ENCODE results near the gene EPX.
A peak's percentile ranks its signal among the peaks of the same experiment; 100 is the strongest.

EPX gene

DNA sequence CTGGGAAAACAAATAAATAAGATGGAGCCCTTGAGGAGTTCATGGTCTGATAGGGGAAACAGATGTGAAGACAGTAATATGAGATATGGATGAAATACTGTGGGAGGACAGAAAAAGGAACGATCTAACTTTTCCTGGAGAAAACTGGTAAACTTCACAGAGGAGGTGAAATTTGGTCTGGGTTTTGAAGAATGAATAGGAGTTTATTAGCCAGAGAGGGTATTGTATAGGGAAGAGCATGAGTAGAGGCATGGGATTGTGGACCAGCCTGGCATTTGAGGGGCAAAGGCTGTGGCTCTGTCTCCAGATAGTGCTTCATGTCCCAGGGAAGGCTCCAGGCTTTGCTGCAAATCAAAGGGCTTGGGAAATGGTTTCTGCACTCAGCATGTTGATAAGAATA lies 47.5 kb downstream of the EPX start:
- no peak for DNase-seq (ENCODE audit: low read depth)
- TF ChIP-seq, protein P1, sequence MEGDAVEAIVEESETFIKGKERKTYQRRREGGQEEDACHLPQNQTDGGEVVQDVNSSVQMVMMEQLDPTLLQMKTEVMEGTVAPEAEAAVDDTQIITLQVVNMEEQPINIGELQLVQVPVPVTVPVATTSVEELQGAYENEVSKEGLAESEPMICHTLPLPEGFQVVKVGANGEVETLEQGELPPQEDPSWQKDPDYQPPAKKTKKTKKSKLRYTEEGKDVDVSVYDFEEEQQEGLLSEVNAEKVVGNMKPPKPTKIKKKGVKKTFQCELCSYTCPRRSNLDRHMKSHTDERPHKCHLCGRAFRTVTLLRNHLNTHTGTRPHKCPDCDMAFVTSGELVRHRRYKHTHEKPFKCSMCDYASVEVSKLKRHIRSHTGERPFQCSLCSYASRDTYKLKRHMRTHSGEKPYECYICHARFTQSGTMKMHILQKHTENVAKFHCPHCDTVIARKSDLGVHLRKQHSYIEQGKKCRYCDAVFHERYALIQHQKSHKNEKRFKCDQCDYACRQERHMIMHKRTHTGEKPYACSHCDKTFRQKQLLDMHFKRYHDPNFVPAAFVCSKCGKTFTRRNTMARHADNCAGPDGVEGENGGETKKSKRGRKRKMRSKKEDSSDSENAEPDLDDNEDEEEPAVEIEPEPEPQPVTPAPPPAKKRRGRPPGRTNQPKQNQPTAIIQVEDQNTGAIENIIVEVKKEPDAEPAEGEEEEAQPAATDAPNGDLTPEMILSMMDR (IDR thresholded peaks at IDR 0.05; ENCODE audit: insufficient read depth, low read depth, low read length, missing control alignments), result no peak
- no peak overlapping the region for H3K4me3 ChIP-seq (ENCODE audit: low read depth, low read length)

DNA sequence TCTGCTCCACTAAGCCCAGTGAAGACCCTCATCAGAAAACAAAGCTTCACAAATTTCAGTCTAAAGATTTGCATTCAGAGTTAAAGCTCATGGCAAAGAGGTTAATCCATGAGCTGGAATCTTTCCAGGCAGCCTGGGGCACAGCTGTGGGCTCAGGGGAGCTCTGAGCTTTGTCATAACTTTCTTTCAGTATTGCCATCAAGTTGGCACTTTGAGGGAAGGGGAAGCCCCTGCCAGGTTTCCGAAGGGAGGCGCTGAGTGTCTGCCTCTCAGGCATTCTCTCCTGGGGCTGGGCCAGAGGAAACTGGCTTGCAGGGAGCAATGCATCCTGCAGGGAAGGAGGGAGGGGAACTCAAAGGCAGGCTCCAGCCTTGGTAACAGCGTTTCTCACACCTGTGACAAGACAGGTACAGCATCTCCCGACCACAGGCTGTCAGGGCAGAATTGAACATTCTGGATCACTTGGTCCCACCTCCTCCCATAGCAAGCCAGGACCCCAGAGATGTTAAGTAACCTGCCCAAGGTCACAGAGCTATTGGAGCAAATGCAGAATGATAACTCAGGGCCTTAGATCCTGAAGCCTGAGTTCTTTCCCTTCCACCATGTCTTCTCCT lies 49.8 kb downstream of the EPX start:
- peak; percentile 17 for DNase-seq (ENCODE audit: low read depth)
- TF ChIP-seq, protein P1 (IDR thresholded peaks at IDR 0.05; ENCODE audit: insufficient read depth, low read depth, low read length, missing control alignments), result no peak
- no peak overlapping the region for H3K4me3 ChIP-seq (ENCODE audit: low read depth, low read length)

DNA sequence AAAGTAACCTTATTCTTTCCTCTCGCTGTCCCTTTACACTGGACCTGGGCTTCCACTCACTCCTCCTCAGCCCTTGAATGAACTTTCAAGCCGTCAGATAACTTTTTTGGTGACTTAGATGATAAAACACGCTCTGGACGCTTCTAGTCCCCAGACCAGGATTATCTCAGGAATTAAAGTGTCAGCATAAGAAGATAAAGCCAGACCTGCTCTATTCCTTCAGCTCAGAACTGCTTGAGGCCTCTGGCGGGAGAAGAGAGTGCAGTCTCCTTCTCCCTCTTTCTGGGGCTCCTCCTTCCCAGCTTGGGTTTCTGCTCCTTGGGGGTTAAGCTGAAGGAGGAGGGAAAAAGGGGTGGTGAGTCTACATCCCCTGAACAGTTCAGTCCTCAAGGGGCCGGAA lies 52.4 kb downstream of the EPX start:
- DNase-seq (ENCODE audit: low read depth), result no peak
- H3K4me3 ChIP-seq (ENCODE audit: low read depth, low read length), result no peak overlapping the region
- TF ChIP-seq, protein P1 (IDR thresholded peaks at IDR 0.05; ENCODE audit: insufficient read depth, low read depth, low read length, missing control alignments), result no peak

DNA sequence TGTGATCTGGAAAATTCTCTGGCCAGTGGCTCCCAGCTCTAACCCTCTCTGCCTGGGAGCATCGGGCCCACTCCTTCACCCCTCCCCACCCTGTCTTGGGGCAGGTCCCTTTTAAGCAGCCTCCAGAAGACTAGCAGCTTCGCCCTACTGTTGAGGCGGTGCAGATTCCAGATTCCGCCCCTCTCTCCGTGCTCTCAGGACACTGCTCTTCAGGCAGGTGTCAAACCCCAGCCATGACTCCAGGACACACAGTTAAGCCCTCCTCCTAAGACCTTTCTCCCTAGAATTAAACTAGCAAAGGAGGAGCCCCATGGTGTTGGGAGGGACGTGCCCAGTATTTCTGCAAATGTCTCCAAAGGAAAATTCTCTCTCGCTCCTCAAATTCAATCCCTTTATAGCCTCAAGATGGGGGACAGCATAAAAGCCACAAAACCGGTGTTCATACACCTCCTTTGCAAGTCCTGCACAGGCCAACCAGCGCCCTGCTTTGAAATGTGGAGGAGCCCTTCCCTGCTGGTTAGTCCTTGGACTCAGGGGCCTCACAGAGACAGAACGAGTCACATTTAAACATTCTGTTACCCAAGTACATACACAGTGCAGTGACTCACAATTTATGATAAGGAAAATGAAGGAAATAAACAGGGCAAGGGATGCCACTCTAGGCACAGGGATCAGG lies 53.0 kb downstream of the EPX start:
- TF ChIP-seq, protein P1 (IDR thresholded peaks at IDR 0.05; ENCODE audit: insufficient read depth, low read depth, low read length, missing control alignments), result no peak
- no peak for DNase-seq (ENCODE audit: low read depth)
- H3K4me3 ChIP-seq (ENCODE audit: low read depth, low read length), result no peak overlapping the region

DNA sequence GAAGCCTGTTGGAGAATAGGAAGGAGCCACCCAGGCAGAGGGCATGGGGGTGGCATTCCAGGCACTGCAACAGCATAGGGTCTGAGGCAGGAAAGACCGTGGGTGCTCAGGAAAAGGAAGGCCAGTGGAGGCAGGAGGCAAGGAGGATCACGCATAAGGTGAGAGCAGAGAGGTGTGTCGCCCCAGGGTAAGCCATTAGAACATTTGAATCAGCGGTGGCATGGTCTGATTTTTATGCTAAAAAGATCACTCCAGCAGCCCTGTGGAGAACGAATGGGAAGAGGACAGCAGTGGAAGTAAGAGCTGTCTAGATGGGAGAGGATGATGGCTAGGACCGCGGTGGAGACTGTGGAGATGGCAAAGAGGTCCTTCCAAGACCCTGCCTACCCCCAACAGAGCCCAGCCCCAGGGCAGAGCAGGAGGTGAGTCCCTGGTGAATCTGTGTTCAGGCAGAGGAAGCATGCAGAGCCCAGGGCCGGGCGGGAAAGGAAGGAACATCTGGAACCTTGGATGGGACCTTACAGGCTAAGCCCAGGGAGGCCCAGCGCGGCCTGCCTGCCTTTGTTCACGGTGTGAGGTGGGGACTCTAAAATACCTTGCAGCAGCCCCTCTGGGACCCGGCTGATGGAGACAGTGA lies 53.7 kb downstream of the EPX start:
- DNase-seq (ENCODE audit: low read depth), result no peak
- no peak overlapping the region for H3K4me3 ChIP-seq (ENCODE audit: low read depth, low read length)
- TF ChIP-seq, protein P1 (IDR thresholded peaks at IDR 0.05; ENCODE audit: insufficient read depth, low read depth, low read length, missing control alignments), result no peak

DNA sequence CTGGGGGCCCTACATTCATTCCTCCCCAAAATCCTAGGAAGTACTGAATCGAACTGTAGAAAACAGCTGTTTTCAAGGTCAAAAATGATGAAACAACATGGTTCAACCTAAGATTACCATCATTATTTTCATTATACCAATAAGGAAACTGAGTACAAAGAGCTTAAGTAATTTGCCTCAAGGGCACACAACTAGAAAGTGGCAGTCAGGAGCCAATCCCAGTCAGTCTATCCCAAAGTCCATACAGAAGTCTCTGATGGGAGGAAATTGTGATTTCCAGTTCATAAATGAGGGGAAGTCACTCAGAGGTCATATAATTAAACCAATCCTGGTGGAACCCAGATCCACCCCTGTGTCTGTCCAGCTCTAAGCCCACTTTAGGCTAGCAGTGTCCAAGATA lies 54.3 kb downstream of the EPX start:
- TF ChIP-seq, protein P1 (IDR thresholded peaks at IDR 0.05; ENCODE audit: insufficient read depth, low read depth, low read length, missing control alignments), result no peak
- no peak overlapping the region for H3K4me3 ChIP-seq (ENCODE audit: low read depth, low read length)
- DNase-seq (ENCODE audit: low read depth), result no peak
